Parathyroid adenoma (tissue), 2 donors: ENCODE measurements around the gene SMARCD1.

ENCODE experiments used
- H2AFZ ChIP-seq: fragments of 300-600 bp; sonication (generic); one replicate; pipeline ENCODE4 v1.7.0; 2017; ENCODE audit warnings: antibody characterized with exemption, mild to moderate bottlenecking
- H3K27ac ChIP-seq: fragments of 300-600 bp; sonication (generic); one replicate; pipeline ENCODE4 v1.7.0; 2017
- H3K27me3 ChIP-seq: fragments of 300-600 bp; sonication (generic); one replicate; pipeline ENCODE4 v1.7.0; 2017; ENCODE audit warnings: low read length; ENCODE audit not compliant: control insufficient read depth, insufficient read depth
- H3K36me3 ChIP-seq: fragments of 300-600 bp; sonication (generic); one replicate; pipeline ENCODE4 v1.7.0; 2017; ENCODE audit warnings: low read length; ENCODE audit not compliant: control insufficient read depth, insufficient read depth
- H3K4me1 ChIP-seq: fragments of 300-600 bp; sonication (generic); one replicate; pipeline ENCODE4 v1.7.0; 2017; ENCODE audit warnings: control low read depth
- H3K4me2 ChIP-seq: fragments of 300-600 bp; sonication (generic); one replicate; pipeline ENCODE4 v1.7.0; 2017; ENCODE audit warnings: low read length
- H3K4me3 ChIP-seq: fragments of 300-600 bp; sonication (generic); one replicate; pipeline ENCODE4 v1.7.0; 2017; ENCODE audit warnings: low read depth, low read length
- H3K79me2 ChIP-seq: fragments of 300-600 bp; sonication (generic); one replicate; pipeline ENCODE4 v1.7.0; 2017; ENCODE audit warnings: control low read depth
- H3K9ac ChIP-seq: fragments of 300-600 bp; sonication (generic); one replicate; pipeline ENCODE4 v1.7.0; 2017; ENCODE audit warnings: mild to moderate bottlenecking
- H3K9me3 ChIP-seq: fragments of 300-600 bp; sonication (generic); one replicate; pipeline ENCODE4 v1.7.0; 2017; ENCODE audit warnings: low read length; ENCODE audit not compliant: control insufficient read depth
- CTCF ChIP-seq: fragments of 300-600 bp; sonication (generic); IDR thresholded peaks from one replicate; pipeline ENCODE4 v1.7.0; 2017; ENCODE audit warnings: antibody characterized with exemption, mild to moderate bottlenecking
- donor health status: primary hyperparathyroidism.

Gene SMARCD1

GRCh38 chr12:50105913-50106450 lies 20.8 kb downstream of the SMARCD1 start:
- Histone ChIP-seq H3K79me2 (peaks cover 11% of the 10 kb centered on the region), H3K4me3 (no peak overlapping the region), H3K27ac (no peak overlapping the region), H3K9ac (no peak overlapping the region), H2AFZ (no peak overlapping the region), H3K27me3 (no peaks in the 10 kb centered on the region), H3K4me1 (peaks cover 79% of the 10 kb centered on the region), H3K4me2 (no peak overlapping the region), H3K9me3 (no peaks in the 10 kb centered on the region), H3K36me3 (no peaks in the 10 kb centered on the region)
- TF ChIP-seq CTCF: no peak

- Histone ChIP-seq H3K4me2 (no peak overlapping the region), H3K36me3 (no peaks in the 10 kb centered on the region), H3K4me3 (no peak overlapping the region), H3K4me1 (peaks cover 78% of the 10 kb centered on the region), H3K9me3 (no peaks in the 10 kb centered on the region), H3K9ac (no peak overlapping the region), H2AFZ (no peak overlapping the region), H3K79me2 (peaks cover 11% of the 10 kb centered on the region), H3K27me3 (no peaks in the 10 kb centered on the region), H3K27ac (peak overlapping the region; percentile 99)
- TF ChIP-seq CTCF: no peak
Measured at GRCh38 chr12:50106907-50107306, 21.8 kb downstream of the SMARCD1 start.

DNA sequence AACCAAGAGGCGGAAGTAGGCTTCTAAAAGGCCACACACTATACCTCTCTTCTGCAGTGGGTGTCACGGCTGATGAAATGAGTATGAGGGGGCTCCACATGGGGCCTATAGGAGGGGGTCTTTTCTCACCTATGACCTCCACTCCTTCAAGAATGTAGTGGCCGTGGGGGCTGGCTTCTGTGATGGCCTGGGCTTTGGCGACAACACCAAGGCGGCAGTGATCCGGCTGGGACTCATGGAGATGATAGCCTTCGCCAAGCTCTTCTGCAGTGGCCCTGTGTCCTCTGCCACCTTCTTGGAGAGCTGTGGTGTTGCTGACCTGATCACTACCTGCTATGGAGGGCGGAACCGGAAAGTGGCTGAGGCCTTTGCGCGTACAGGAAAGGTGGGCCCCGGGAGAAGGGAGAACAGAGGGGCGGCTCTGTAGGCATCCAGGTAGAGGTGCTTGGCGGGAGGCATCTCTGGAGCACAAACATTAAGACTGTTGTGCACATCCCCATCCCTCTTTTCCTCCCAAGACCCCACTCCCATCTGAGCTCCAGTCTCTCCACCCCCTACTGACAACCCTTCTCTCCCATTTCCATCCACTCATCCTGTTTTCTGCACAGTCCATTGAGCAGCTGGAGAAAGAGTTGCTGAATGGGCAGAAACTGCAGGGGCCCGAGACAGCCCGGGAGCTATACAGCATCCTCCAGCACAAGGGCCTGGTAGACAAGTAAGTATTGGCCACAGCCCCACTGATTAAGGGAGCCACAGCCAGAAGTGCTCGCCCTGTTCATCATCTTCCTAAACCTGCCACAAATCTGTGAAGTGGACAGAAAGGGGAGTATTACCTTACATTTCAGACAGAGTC lies 22.5 kb downstream of the SMARCD1 start:
- H2AFZ ChIP-seq: no peak overlapping the region
- H3K9me3 ChIP-seq: no peaks in the 10 kb centered on the region
- peaks cover 72% of the 10 kb centered on the region for H3K4me1 ChIP-seq
- no peaks in the 10 kb centered on the region for H3K36me3 ChIP-seq
- H3K9ac ChIP-seq: no peak overlapping the region
- no peak for TF ChIP-seq CTCF
- H3K4me3 ChIP-seq: no peak overlapping the region
- H3K27me3 ChIP-seq: no peaks in the 10 kb centered on the region
- H3K4me2 ChIP-seq: peak overlapping the region; percentile 18
- H3K27ac ChIP-seq: peak overlapping the region; percentile 99
- H3K79me2 ChIP-seq: peaks cover 11% of the 10 kb centered on the region

DNA sequence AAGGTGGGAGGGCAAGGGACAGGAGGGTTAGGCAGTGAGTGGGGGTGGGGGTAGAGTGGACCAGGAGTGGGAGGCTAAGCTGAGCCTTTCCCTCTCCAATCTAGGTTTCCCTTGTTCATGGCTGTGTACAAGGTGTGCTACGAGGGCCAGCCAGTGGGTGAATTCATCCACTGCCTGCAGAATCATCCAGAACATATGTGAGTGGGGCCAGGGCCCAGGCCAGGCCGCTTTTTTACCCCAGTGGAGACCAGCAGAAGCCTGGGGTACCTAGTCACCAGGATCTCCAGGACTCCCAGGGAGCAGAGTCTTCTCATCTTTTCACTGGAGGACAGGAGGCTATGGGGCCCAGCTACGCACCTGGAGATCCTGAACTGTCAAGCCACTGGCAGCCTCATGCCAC lies 24.2 kb downstream of the SMARCD1 start:
- H3K27me3 ChIP-seq: no peaks in the 10 kb centered on the region
- H3K36me3 ChIP-seq: no peaks in the 10 kb centered on the region
- peak overlapping the region; percentile 84 for H2AFZ ChIP-seq
- no peaks in the 10 kb centered on the region for H3K9me3 ChIP-seq
- H3K4me1 ChIP-seq: peaks cover 56% of the 10 kb centered on the region
- peaks cover 15% of the 10 kb centered on the region for H3K79me2 ChIP-seq
- peak overlapping the region; percentile 99 for H3K27ac ChIP-seq
- H3K9ac ChIP-seq: peak overlapping the region; percentile 13
- H3K4me3 ChIP-seq: no peak overlapping the region
- H3K4me2 ChIP-seq: peak overlapping the region; percentile 77
- TF ChIP-seq CTCF: no peak
